Suprapubic skin (tissue), 4 donors: ENCODE measurements around the gene BPI.

ENCODE experiments used
- POLR2A ChIP-seq, 2 donors: fragments of 450-650 bp; IDR thresholded peaks; one replicate each; pipeline ENCODE4 v1.6.1; 2017; ENCODE audit warnings: antibody characterized with exemption in 2 of 2, mild to moderate bottlenecking in 2 of 2, moderate library complexity in 2 of 2
- POLR2AphosphoS5 ChIP-seq, 3 donors: sonication (generic); formaldehyde crosslinking; IDR thresholded peaks; one replicate each; pipeline ENCODE4 v1.6.1; 2017; ENCODE audit warnings: antibody characterized with exemption in 3 of 3
- TF ChIP-seq, protein P1 (sequence below), 2 donors: fragments of 200-600 bp in 1 of 2; fragments of 450-650 bp in 1 of 2; sonication (generic) in 1 of 2; IDR thresholded peaks; one replicate each; pipeline ENCODE4 v1.5.1; 2016 to 2019; ENCODE audit warnings: antibody characterized with exemption in 2 of 2, mild to moderate bottlenecking in 1 of 2, moderate library complexity in 1 of 2

DNA sequence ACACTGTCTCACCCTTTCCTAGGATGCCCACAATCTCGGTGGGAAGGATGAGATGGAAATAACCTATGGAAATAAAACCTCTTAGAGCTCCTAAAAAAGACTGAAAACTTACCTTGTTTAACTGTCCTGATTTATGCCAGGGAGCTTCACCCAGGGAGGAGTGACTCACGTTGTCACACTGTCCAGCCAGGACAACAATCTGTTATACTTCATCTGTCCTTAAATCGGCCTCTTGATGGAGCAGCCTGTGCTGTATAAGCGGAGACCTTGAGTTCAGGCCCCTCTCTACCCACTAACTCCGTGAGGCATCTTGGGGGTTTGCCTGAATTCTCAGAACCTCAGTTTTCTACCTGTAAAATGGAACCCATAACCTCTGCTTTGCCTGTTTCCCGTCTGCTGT lies 34.2 kb upstream of the BPI start:
- TF ChIP-seq POLR2A (IDR thresholded peaks at IDR 0.05): no peak
- TF ChIP-seq, protein P1, sequence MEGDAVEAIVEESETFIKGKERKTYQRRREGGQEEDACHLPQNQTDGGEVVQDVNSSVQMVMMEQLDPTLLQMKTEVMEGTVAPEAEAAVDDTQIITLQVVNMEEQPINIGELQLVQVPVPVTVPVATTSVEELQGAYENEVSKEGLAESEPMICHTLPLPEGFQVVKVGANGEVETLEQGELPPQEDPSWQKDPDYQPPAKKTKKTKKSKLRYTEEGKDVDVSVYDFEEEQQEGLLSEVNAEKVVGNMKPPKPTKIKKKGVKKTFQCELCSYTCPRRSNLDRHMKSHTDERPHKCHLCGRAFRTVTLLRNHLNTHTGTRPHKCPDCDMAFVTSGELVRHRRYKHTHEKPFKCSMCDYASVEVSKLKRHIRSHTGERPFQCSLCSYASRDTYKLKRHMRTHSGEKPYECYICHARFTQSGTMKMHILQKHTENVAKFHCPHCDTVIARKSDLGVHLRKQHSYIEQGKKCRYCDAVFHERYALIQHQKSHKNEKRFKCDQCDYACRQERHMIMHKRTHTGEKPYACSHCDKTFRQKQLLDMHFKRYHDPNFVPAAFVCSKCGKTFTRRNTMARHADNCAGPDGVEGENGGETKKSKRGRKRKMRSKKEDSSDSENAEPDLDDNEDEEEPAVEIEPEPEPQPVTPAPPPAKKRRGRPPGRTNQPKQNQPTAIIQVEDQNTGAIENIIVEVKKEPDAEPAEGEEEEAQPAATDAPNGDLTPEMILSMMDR (IDR thresholded peaks at IDR 0.05): no peak
- no peak for TF ChIP-seq POLR2AphosphoS5 (IDR thresholded peaks at IDR 0.05)
